NB4 (cell line): ENCODE data around the gene TSSC4.

Source experiments
- DNase-seq: peaks from one replicate; pipeline ENCODE4 v3.0.0; 2010; ENCODE audit warnings: low read depth
- H3K4me3 ChIP-seq: one replicate; pipeline ENCODE4 v1.5.1; 2011; ENCODE audit warnings: mild to moderate bottlenecking, low read depth, low read length, moderate library complexity
- CTCF ChIP-seq: IDR thresholded peaks from one replicate; pipeline ENCODE4 v1.5.1; 2012; ENCODE audit warnings: low read depth, low read length
- MAX ChIP-seq: IDR thresholded peaks from 2 replicates; pipeline ENCODE4 v1.6.1; 2011; ENCODE audit warnings: low read depth, low read length
- MYC ChIP-seq: IDR thresholded peaks from 2 replicates; pipeline ENCODE4 v1.6.1; 2011; ENCODE audit warnings: low read depth, low read length
- POLR2A ChIP-seq: IDR thresholded peaks from 2 replicates; pipeline ENCODE4 v1.6.1; 2011; ENCODE audit warnings: mild to moderate bottlenecking; ENCODE audit not compliant: insufficient read length; ENCODE audit errors: extremely low read depth

The TSSC4 gene

GRCh38 chr11:2446590-2447252 lies 46.2 kb downstream of the TSSC4 start:
- TF ChIP-seq POLR2A (no peak), CTCF (no peak), MYC (no peak), MAX (no peak)
- no peak overlapping the region for H3K4me3 ChIP-seq
- peak; percentile 37 for DNase-seq

- no peak overlapping the region for H3K4me3 ChIP-seq
- peak; percentile 32 for DNase-seq
- no peak for TF ChIP-seq CTCF
- TF ChIP-seq POLR2A, result no peak
- TF ChIP-seq MAX, result no peak
- TF ChIP-seq MYC, result no peak
Measured at GRCh38 chr11:2447253-2447950, 46.9 kb downstream of the TSSC4 start.

- no peak for TF ChIP-seq MYC
- no peak for TF ChIP-seq POLR2A
- TF ChIP-seq MAX, result no peak
- TF ChIP-seq CTCF, result no peak
- H3K4me3 ChIP-seq, result no peak overlapping the region
- DNase-seq, result no peak
Measured at GRCh38 chr11:2447951-2448650, 47.6 kb downstream of the TSSC4 start.

GRCh38 chr11:2448661-2449547 lies 48.4 kb downstream of the TSSC4 start:
- H3K4me3 ChIP-seq, result no peak overlapping the region
- no peak for TF ChIP-seq CTCF
- TF ChIP-seq MAX, result no peak
- no peak for TF ChIP-seq POLR2A
- no peak for TF ChIP-seq MYC
- DNase-seq, result no peak

- no peak overlapping the region for H3K4me3 ChIP-seq
- no peak for DNase-seq
- TF ChIP-seq MYC (no peak), MAX (no peak), POLR2A (no peak), CTCF (no peak)
Measured at GRCh38 chr11:2449548-2450320, 49.2 kb downstream of the TSSC4 start.
